Stimulated activated CD4-positive, alpha-beta T cell treated with anti-CD3 and anti-CD28 coated beads, TNF-alpha, amount 100 ng/mL, for 24 hours (primary cell): ENCODE measurements around the gene ZNF100.
"Not testable (repeated sequence)": the region's sequence is repeated elsewhere in the genome, so short reads cannot be mapped to it uniquely, and the experiment has no call there.

ENCODE experiments used
- DNase-seq, 3 experiments: peaks; one replicate each; pipeline ENCODE4 v3.0.0-alpha.2; 2020; ENCODE audit warnings: low read depth in 3 of 3

Gene ZNF100

GRCh38 chr19:21767065-21767800 lies at the start of gene ZNF100:
TSS of gene ZNF100 (minus strand) at chr19:21767579. CDS start at chr19:21767429, 150 bp downstream.
- DNase-seq, result peak; percentile 76 to 87 (median 82)

GRCh38 chr19:21812448-21812847 lies 45.1 kb upstream of the ZNF100 start:
- DNase-seq, result no peak

DNA sequence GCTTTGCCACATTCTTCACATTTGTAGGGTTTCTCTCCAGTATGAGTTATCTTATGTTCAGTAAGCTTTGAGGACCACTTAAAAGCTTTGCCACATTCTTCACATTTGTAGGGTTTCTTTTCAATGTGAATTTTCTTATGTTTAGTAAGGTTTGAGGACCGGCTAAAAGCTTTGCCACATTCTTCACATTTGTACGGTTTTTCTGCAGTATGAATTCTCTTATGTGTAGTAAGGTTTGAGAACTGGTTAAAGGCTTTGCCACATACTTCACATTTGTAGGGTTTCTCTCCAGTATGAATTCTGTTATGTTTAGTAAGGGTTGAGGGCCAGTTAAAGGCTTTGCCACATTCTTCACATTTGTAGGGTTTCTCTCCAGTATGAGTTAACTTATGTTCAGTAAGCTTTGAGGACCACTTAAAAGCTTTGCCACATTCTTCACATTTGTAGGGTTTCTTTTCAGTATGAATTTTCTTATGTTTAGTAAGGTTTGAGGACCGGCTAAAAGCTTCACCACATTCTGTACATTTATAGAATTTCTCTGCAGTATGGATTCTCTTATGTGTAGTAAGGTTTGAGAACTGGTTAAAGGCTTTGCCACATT lies 41.1 kb upstream of the ZNF100 start:
- DNase-seq, result not testable (repeated sequence)

GRCh38 chr19:21789466-21790085 lies 22.2 kb upstream of the ZNF100 start:
- no peak for DNase-seq

GRCh38 chr19:21786936-21787335 lies 19.6 kb upstream of the ZNF100 start:
- DNase-seq, result no peak

GRCh38 chr19:21775792-21776191 lies 8.4 kb upstream of the ZNF100 start:
- DNase-seq, result not testable (repeated sequence)

DNA sequence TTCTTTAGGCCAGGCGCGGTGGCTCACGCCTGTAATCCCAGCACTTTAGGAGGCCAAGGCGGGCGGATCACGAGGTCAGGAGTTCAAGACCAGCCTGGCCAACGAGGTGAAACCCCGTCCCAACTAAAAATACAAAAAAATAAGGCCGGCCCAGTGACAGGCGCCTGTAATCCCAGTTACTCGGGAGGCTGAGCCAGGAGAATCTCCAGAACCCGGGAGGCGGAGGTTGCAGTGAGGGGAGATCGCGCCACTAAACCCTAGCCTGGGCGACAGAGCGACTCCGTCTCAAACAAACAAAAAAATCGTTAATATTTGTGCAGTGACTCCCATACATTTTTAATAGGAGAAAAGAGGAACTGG lies 694 bp downstream of the ZNF100 start:
- DNase-seq, result peak in 1 of 3 experiments; percentile 1

- DNase-seq, result peak in 2 of 3 experiments; percentile 1
Observed at GRCh38 chr19:21765151-21765550, 2.2 kb downstream of the ZNF100 start.

- DNase-seq, result not testable (repeated sequence)
Observed at GRCh38 chr19:21761547-21761946, 5.8 kb downstream of the ZNF100 start.

GRCh38 chr19:21758296-21758695 lies 9.1 kb downstream of the ZNF100 start:
- DNase-seq, result no peak

- not testable (repeated sequence) for DNase-seq
Observed at GRCh38 chr19:21755555-21755954, 11.8 kb downstream of the ZNF100 start.

- DNase-seq, result no peak
Observed at GRCh38 chr19:21751384-21751783, 16.0 kb downstream of the ZNF100 start.

GRCh38 chr19:21750586-21751128 lies 16.7 kb downstream of the ZNF100 start:
- DNase-seq, result no peak

- no peak for DNase-seq
Observed at GRCh38 chr19:21749090-21749489, 18.3 kb downstream of the ZNF100 start.

DNA sequence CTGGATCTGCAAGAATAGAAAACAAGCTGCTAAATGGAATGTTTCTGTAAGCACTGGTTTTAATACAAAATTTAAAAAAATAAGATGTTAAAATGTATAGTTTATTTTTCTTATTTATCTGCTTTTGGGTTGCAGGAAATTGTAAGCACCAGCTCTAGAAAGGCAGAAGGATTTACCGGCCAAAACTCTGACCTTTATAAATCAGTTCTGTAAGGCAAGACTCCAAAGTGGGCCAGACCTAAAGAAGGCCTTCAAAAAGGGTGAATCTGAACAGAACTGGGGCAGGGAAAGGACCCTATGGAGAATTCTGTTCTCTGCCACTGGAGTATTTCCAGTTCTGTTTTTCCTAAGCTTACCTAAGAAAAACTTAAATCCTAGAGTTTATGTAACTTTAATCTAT lies 19.3 kb downstream of the ZNF100 start:
- no peak for DNase-seq

DNA sequence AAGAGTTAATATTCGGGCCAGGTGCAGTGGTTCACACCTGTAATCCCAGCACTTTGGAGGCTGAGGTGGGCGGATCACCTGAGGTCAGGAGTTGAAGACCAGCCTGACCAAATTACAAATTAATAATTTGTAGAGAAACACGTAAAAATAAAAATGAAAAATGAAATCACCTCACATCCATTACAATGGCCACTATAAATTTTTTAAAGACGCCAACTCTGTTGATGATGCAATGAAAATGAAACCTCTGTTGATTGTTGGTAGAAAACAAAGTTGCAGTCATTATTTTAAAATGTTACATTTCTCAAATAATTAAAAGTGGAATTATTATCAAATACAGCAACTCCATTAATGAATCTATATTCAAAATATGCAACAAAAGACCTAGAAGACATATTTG lies 26.8 kb downstream of the ZNF100 start:
- DNase-seq, result no peak

DNA sequence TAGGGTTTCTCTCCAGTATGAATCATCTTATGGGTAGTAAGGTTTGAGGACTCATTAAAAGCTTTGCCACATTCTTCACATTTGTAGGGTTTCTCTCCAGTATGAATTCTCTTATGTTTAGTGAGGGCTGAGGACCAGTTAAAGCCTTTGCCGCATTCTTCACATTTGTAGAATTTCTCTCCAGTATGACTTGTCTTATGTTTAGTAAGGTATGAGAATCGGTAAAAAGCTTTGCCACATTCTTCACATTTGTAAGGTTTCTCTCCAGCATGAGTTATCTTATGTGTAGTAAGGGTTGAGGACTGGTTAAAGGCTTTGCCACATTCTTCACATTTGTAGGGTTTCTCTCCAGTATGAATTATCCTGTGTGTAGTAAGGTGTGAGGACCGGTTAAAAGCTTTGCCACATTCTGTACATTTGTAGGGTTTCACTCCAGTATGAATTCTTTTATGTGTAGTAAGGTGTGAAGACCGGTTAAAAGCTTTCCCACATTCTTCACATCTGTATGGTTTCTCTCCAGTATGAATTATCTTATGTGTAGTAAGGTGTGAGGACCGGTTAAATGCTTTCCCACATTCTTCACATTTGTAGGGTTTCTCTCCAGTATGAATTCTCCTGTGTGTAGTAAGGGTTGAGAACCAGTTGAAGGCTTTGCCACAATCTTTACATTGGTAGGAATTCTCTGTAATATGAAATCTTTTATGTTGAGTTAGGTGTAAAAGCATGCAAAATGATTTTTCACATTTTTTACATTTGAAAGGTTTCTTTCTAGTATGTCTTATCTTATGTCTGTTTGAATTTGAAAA lies 40.2 kb downstream of the ZNF100 start:
- not testable (repeated sequence) for DNase-seq

DNA sequence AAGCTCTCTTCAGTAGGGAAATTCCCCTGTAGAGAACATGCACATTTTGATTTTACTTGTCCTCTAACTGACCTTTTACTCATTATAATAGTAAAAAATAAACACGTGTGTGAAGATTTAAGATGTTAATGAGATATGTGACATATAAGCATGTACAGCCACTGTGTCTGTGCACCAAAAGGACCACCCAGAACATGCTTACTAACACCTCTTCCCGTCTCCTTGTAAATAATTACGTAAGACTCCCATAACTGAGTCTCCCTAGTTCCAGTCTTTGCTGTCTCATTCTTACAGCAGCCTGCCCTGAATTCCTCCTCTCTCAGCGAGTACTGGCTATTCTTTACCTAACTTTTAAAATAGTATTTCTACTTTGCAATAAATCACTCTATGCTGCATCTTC lies 53.6 kb downstream of the ZNF100 start:
- no peak for DNase-seq

DNA sequence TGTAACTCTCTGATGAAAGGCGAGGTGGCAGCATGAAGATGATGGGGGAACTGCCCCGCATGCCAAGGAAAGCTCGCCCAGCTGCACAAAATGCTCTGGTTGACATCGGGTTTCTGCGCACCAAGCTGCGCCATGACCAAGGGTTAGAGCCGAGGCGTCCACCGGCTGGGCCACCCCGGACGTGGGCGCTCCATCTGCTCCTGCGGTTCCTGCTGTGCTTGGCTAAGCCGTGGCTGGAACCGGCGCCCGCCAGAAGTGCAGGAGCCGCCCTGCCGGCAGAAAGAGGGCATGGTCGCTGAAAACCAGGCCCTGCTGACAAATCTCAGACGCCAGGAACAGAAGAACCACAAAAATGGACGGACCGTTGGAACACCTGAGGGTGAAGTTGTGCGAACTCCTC lies 57.9 kb downstream of the ZNF100 start:
- DNase-seq, result no peak

DNA sequence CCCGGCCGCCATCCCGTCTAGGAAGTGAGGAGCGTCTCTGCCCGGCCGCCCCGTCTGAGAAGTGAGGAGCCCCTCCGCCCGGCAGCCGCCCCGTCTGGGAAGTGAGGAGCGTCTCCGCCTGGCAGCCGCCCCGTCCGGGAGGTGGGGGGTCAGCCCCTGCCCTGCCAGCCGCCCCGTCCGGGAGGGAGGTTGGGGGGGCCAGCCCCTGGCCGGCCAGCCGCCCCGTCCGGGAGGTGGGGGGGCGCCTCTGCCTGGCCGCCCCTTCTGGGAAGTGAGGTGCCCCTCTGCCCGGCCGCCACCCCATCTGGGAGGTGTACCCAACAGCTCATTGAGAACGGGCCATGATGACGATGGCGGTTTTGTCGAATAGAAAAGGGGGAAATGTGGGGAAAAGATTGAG lies 59.5 kb downstream of the ZNF100 start:
- not testable (repeated sequence) for DNase-seq

DNA sequence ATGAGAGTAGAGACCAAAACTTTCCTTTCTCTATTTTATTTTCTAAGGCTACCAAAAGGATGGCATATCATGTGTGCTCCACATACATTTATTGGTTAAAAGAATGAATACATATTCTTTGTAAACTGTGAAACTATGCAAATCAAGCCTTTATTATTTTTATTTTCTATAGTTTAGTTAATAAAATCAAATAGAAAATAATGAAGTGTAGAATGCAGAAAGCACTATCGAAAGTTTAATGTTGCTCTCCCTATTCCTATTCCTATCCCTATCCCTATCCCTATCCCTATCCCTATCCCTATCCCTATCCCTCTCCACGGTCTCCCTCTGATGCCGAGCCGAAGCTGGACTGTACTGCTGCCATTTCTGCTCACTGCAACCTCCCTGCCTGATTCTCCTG lies 60.3 kb downstream of the ZNF100 start:
- no peak for DNase-seq

DNA sequence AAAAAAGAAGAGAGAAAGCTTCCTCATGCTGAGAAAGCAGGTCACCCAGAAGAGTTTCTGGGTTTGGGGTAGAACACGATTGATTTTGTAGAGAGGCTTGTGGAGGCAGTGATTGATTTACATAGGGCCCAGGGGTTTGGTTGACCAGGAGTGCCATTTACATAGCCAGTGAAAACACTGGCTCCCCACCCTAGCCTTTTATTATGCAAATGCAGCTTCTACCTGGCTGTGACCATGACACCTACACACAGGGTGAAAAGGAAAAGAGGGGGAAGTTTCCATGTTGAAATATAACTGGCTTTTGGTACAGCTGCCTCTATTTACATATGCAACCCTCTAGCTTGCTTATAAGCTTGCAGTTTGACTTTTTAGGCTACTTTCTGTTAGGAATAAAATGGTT lies 62.0 kb downstream of the ZNF100 start:
- no peak for DNase-seq
